GM10847 (cell line): ENCODE measurements around the gene COL4A2.

Experiments used
- POLR2A ChIP-seq: IDR thresholded peaks from 2 replicates; pipeline ENCODE4 v1.6.1; 2011; ENCODE audit not compliant: insufficient read length; ENCODE audit errors: extremely low read depth

Gene COL4A2

GRCh38 chr13:110294622-110295021 lies 12.5 kb upstream of the COL4A2 start:
- no peak for TF ChIP-seq POLR2A

GRCh38 chr13:110297011-110297410 lies 10.1 kb upstream of the COL4A2 start:
- no peak for TF ChIP-seq POLR2A

- TF ChIP-seq POLR2A: no peak
Measured at GRCh38 chr13:110297766-110298504, 9.1 kb upstream of the COL4A2 start.

- TF ChIP-seq POLR2A: no peak
Measured at GRCh38 chr13:110298505-110299282, 8.4 kb upstream of the COL4A2 start.

- TF ChIP-seq POLR2A: no peak
Measured at GRCh38 chr13:110299283-110299840, 7.7 kb upstream of the COL4A2 start.

- TF ChIP-seq POLR2A: no peak
Measured at GRCh38 chr13:110300090-110300815, 6.8 kb upstream of the COL4A2 start.

- TF ChIP-seq POLR2A: no peak
Measured at GRCh38 chr13:110301083-110301482, 6.0 kb upstream of the COL4A2 start.

GRCh38 chr13:110301606-110302553 lies 5.2 kb upstream of the COL4A2 start:
- no peak for TF ChIP-seq POLR2A

GRCh38 chr13:110302997-110303396 lies 4.1 kb upstream of the COL4A2 start:
- TF ChIP-seq POLR2A: no peak

GRCh38 chr13:110303644-110304043 lies 3.4 kb upstream of the COL4A2 start:
- no peak for TF ChIP-seq POLR2A

GRCh38 chr13:110304256-110304655 lies 2.8 kb upstream of the COL4A2 start:
- no peak for TF ChIP-seq POLR2A

GRCh38 chr13:110305001-110305400 lies 2.1 kb upstream of the COL4A2 start:
- TF ChIP-seq POLR2A: no peak

GRCh38 chr13:110305544-110305943 lies 1.5 kb upstream of the COL4A2 start:
- no peak for TF ChIP-seq POLR2A

- no peak for TF ChIP-seq POLR2A
Measured at GRCh38 chr13:110305949-110306339, 1.1 kb upstream of the COL4A2 start.
